GM12872 (cell line): Measurements from ENCODE around the gene LMX1A.

Experiments
- CTCF ChIP-seq: IDR thresholded peaks from 3 replicates; pipeline ENCODE4 v1.5.1; 2011; ENCODE audit warnings: low read depth, mild to moderate bottlenecking, low read length, moderate library complexity; ENCODE audit not compliant: insufficient read depth

Gene LMX1A

GRCh38 chr1:165351863-165352441 is 4.6 kb downstream of the LMX1A start:
- no peak for TF ChIP-seq CTCF

- no peak for TF ChIP-seq CTCF
Measured at GRCh38 chr1:165350840-165351239, 5.7 kb downstream of the LMX1A start.

- TF ChIP-seq CTCF = no peak
Measured at GRCh38 chr1:165345502-165345901, 11.0 kb downstream of the LMX1A start.

- TF ChIP-seq CTCF = no peak
Measured at GRCh38 chr1:165344736-165345135, 11.8 kb downstream of the LMX1A start.

GRCh38 chr1:165344198-165344597 is 12.3 kb downstream of the LMX1A start:
- TF ChIP-seq CTCF = no peak

GRCh38 chr1:165342587-165342986 is 13.9 kb downstream of the LMX1A start:
- no peak for TF ChIP-seq CTCF

- TF ChIP-seq CTCF = no peak
Measured at GRCh38 chr1:165342168-165342567, 14.3 kb downstream of the LMX1A start.
